Adrenal gland (tissue), 12 donors: ENCODE results near the gene RUVBL2. TPM values are rescaled to one million over a fixed set of nuclear protein-coding genes. Genes with fewer than 3 reads are reported as not detected.

Experiments used
- DNase-seq, 7 donors: peaks; one replicate each; pipeline ENCODE4 v3.0.0-alpha.2; 2019 to 2020
- H3K27ac ChIP-seq, 5 donors: fragments of 200-600 bp; sonication (generic) in 4 of 5; 1 replicate in 3 of 5; 2 replicates in 2 of 5; pipeline versions ENCODE4 v1.5.1 to v1.8.0; 2016 to 2020; ENCODE audit warnings: mild to moderate bottlenecking in 1 of 5
- H3K27me3 ChIP-seq: fragments of 200-600 bp; 2 replicates; pipeline ENCODE4 v1.8.0; 2021
- H3K36me3 ChIP-seq, 2 donors: fragments of 200-600 bp; replicated peaks in 1 of 2; 1 replicate in 1 of 2; 2 replicates in 1 of 2; pipeline versions ENCODE4 v1.5.1 to v1.8.0; 2018 to 2022
- H3K4me1 ChIP-seq, 2 donors: fragments of 200-600 bp; replicated peaks in 1 of 2; 1 replicate in 1 of 2; 2 replicates in 1 of 2; pipeline versions ENCODE4 v1.5.1 to v1.8.0; 2018 to 2021
- H3K4me3 ChIP-seq, 4 donors: fragments of 200-600 bp; sonication (generic) in 3 of 4; one replicate each; pipeline ENCODE4 v1.5.1; 2016 to 2018
- H3K9me3 ChIP-seq, 3 donors: fragments of 200-600 bp; sonication (generic) in 1 of 3; replicated peaks in 1 of 3; 1 replicate in 2 of 3; 2 replicates in 1 of 3; pipeline versions ENCODE4 v1.5.1 to v1.8.0; 2016 to 2021
- POLR2A ChIP-seq, 2 donors: fragments of 450-650 bp; IDR thresholded peaks; one replicate each; pipeline ENCODE4 v1.6.1; 2017; ENCODE audit warnings: antibody characterized with exemption in 2 of 2, mild to moderate bottlenecking in 2 of 2, moderate library complexity in 1 of 2
- WGBS, 4 donors: extraction: QIAGEN DNeasy Blood & Tissue Kit in 2 of 4; methylation state at CpG; one replicate each; pipeline versions ENCODE4 v1.1.5 to v1.1.7; 2013 to 2017; 5-methylcytosine and 5-hydroxymethylcytosine counted together
- intact Hi-C, 2 donors: fragments of 100-400 bp; cut with DNase I; formaldehyde crosslinking; loops; one replicate each; pipeline versions ENCODE4 v1.14.1 to v1.15.0; 2022 to 2023
- polyA plus RNA-seq, 3 donors: library from polyadenylated mRNA; stranded (reverse); fragments of 200-250 nt in 2 of 3; fragments of 350-450 nt in 1 of 3; fragmentation: Illumina TruSeq in 1 of 3; extraction: RNeasy Lipid Tissue Mini Kit (QIAGEN cat#74804) in 1 of 3; gene quantifications; one replicate each; pipeline ENCODE4 v1.2.3, GENCODE V29; 2013 to 2014
- total RNA-seq, 9 donors: library from RNA; depleted of rRNA in 4 of 9; stranded (reverse); fragments of >200 nt in 4 of 9; fragments of 120-200 nt in 1 of 9; fragmentation: NEBNext Ultra II Directional in 1 of 9; extraction: Animal tissue kit (Norgen Biotek cat#: 25700) in 1 of 9; gene quantifications; one replicate each; pipeline versions ENCODE4 v1.1.0 to v1.2.4, GENCODE V29; 2013 to 2023
- TF ChIP-seq, protein P1 (sequence below), 6 experiments: fragments of 450-650 bp in 4 of 6; fragments of 200-600 bp in 2 of 6; sonication (generic) in 1 of 6; IDR thresholded peaks; 1 replicate in 5 of 6; 2 replicates in 1 of 6; pipeline versions ENCODE4 v1.5.1 to v1.8.0; 2016 to 2021; ENCODE audit warnings: antibody characterized with exemption in 6 of 6, mild to moderate bottlenecking in 2 of 6, moderate library complexity in 1 of 6
- donor health status: healthy with polysubstance abuse.
- donor health status: Bipolar disorder and iron deficiency.
- donor health status: DM: yes; HTN: yes; CAD: no.
- donor health status: DM: no; HTN: no; CAD: no.
- donor health status: DM: no; HTN: no; CAD: no.
- donor health status: DM: yes; HTN: yes; CAD: no.

RUVBL2 gene
- total and polyA plus RNA-seq, 12 donors, result 41.3 to 143 (median 75.6) TPM

DNA sequence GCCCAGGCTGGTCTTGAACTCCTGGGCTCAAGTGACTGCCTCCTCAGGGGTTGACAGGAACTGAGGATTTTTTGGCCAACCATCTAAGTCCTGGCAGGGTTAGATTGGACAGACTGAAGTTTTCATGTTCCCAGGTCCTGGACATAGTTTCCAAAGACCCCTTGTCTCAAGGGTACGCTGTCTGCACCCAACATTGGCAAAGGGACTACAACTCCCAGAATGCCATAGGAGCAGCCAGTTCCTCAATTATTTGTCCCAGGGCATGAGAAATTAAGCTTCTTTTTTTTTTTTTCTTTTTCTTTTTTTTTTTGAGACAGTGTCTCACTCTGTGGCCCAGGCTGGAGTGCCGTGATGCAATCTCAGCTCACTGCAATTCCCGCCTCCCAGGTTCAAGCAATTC, 7.5 kb upstream of the RUVBL2 start:
- H3K36me3 ChIP-seq, result peaks cover 0 to 83% of the 10 kb centered on the region in 2 donors
- no peaks in the 10 kb centered on the region for H3K9me3 ChIP-seq
- peaks cover 3 to 6% of the 10 kb centered on the region in 2 donors for H3K4me1 ChIP-seq
- no peaks in the 10 kb centered on the region for H3K27me3 ChIP-seq
- 89 to 98% (median 96%) methylated on average over 3 of the region's 3 CpGs for WGBS, 4 donors
- no peak for DNase-seq
- TF ChIP-seq, protein P1, sequence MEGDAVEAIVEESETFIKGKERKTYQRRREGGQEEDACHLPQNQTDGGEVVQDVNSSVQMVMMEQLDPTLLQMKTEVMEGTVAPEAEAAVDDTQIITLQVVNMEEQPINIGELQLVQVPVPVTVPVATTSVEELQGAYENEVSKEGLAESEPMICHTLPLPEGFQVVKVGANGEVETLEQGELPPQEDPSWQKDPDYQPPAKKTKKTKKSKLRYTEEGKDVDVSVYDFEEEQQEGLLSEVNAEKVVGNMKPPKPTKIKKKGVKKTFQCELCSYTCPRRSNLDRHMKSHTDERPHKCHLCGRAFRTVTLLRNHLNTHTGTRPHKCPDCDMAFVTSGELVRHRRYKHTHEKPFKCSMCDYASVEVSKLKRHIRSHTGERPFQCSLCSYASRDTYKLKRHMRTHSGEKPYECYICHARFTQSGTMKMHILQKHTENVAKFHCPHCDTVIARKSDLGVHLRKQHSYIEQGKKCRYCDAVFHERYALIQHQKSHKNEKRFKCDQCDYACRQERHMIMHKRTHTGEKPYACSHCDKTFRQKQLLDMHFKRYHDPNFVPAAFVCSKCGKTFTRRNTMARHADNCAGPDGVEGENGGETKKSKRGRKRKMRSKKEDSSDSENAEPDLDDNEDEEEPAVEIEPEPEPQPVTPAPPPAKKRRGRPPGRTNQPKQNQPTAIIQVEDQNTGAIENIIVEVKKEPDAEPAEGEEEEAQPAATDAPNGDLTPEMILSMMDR (IDR thresholded peaks at IDR 0.05), result no peak
- no peak for TF ChIP-seq POLR2A (IDR thresholded peaks at IDR 0.05)
- no peak overlapping the region for H3K4me3 ChIP-seq
- H3K27ac ChIP-seq, result no peak overlapping the region
- intact Hi-C loops, result no loop called here

DNA sequence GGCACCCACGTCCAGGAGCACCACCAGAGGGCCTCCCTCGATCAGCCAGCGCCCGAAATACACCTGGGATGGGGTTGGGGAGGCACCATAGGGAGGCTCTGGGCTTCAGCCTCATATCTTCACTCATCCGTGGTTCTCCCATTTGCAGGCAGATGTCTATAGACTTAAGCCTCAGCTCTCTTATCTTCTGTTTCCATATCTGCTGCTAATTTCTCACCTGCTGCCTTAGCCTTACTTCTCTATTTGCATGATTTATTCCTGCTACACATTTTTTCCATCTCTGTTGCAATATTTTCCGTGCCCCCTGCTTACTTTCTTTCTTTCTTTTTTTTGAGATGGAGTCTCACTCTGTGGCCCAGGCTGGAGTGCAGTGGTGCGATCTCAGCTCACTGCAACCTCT, 6.4 kb upstream of the RUVBL2 start:
- WGBS, 4 donors, result 85 to 94% (median 86%) methylated on average over 7 of the region's 7 CpGs
- H3K27ac ChIP-seq, result no peak overlapping the region
- no peak overlapping the region for H3K4me3 ChIP-seq
- intact Hi-C loops, result no loop called here
- no peak for TF ChIP-seq POLR2A (IDR thresholded peaks at IDR 0.05)
- TF ChIP-seq, protein P1 (IDR thresholded peaks at IDR 0.05), result no peak
- H3K9me3 ChIP-seq, result no peaks in the 10 kb centered on the region
- no peaks in the 10 kb centered on the region for H3K27me3 ChIP-seq
- no peak for DNase-seq
- peaks cover 14 to 15% of the 10 kb centered on the region in 2 donors for H3K4me1 ChIP-seq
- H3K36me3 ChIP-seq, result peaks cover 0 to 72% of the 10 kb centered on the region in 2 donors

GRCh38 chr19:48988286-48988685, 5.4 kb upstream of the RUVBL2 start:
- TF ChIP-seq, protein P1 (IDR thresholded peaks at IDR 0.05), result no peak
- TF ChIP-seq POLR2A (IDR thresholded peaks at IDR 0.05), result no peak
- Histone ChIP-seq H3K4me3 (no peak overlapping the region), H3K4me1 (peaks cover 15 to 18% of the 10 kb centered on the region in 2 donors), H3K9me3 (no peaks in the 10 kb centered on the region), H3K27me3 (no peaks in the 10 kb centered on the region), H3K27ac (no peak overlapping the region), H3K36me3 (peaks cover 0 to 62% of the 10 kb centered on the region in 2 donors)
- DNase-seq, result no peak
- intact Hi-C loops, result no loop called here
- 92 to 100% (median 95%) methylated on average over 7 of the region's 7 CpGs for WGBS, 4 donors

DNA sequence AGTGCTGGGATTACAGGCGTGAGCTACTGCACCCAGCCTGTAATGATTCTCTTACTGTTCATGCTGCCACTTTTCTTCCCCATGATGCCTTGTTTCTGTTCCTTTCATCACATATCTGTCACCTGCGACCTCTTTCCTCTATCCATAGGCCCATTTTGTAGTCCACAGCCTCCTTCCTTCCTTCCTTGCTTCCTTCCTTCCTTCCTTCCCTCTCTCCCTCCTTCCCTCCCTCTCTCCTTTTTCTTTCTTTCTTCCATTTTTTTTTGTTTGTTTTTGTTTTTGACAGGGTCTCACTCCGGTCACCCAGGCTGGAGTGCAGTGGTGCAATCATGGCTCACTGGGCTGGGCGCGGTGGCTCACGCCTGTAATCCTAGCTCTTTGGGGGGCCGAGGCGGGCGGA, 4.8 kb upstream of the RUVBL2 start:
- Histone ChIP-seq H3K27me3 (no peaks in the 10 kb centered on the region), H3K4me1 (peaks cover 15 to 18% of the 10 kb centered on the region in 2 donors), H3K9me3 (no peaks in the 10 kb centered on the region), H3K4me3 (no peak overlapping the region), H3K36me3 (peaks cover 0 to 57% of the 10 kb centered on the region in 2 donors), H3K27ac (no peak overlapping the region)
- no peak for DNase-seq
- WGBS, 4 donors, result 93 to 96% (median 94%) methylated on average over 9 of the region's 9 CpGs
- TF ChIP-seq, protein P1 (IDR thresholded peaks at IDR 0.05), result no peak
- TF ChIP-seq POLR2A (IDR thresholded peaks at IDR 0.05), result no peak
- intact Hi-C loops, result no loop called here
